ENCODE results near the gene FES. TPM values are rescaled to one million over a fixed set of nuclear protein-coding genes. Genes with fewer than 3 reads are reported as not detected.

Gene FES
- total RNA-seq, 4 donors from 2014 or later, result 4.7 to 37.1 (median 20.5) TPM

DNA sequence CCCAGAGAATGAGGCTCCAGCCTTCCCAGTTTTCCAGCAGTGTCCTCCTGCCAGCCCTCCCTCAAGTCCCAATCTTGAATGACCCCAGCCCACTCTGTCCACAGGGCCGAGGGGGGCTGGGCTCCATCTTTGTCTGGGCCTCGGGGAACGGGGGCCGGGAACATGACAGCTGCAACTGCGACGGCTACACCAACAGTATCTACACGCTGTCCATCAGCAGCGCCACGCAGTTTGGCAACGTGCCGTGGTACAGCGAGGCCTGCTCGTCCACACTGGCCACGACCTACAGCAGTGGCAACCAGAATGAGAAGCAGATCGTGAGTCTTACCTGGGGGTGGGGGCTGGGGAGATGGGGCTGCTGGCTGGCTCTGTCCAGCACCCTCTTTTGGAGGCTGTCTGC lies 5.6 kb upstream of the FES start:
- no peaks in the 10 kb centered on the region for H3K9me3 ChIP-seq
- peaks cover 0 to 69% (median 0%) of the 10 kb centered on the region in 3 donors for H3K36me3 ChIP-seq
- no peak overlapping the region for H3K27ac ChIP-seq
- peaks cover 0 to 15% (median 2%) of the 10 kb centered on the region in 4 donors for H3K4me1 ChIP-seq
- H3K27me3 ChIP-seq, result no peaks in the 10 kb centered on the region
- H3K4me3 ChIP-seq, result no peak overlapping the region
- DNase-seq, result no peak
- TF ChIP-seq POLR2A (IDR thresholded peaks at IDR 0.05), result no peak
- TF ChIP-seq, protein P1, sequence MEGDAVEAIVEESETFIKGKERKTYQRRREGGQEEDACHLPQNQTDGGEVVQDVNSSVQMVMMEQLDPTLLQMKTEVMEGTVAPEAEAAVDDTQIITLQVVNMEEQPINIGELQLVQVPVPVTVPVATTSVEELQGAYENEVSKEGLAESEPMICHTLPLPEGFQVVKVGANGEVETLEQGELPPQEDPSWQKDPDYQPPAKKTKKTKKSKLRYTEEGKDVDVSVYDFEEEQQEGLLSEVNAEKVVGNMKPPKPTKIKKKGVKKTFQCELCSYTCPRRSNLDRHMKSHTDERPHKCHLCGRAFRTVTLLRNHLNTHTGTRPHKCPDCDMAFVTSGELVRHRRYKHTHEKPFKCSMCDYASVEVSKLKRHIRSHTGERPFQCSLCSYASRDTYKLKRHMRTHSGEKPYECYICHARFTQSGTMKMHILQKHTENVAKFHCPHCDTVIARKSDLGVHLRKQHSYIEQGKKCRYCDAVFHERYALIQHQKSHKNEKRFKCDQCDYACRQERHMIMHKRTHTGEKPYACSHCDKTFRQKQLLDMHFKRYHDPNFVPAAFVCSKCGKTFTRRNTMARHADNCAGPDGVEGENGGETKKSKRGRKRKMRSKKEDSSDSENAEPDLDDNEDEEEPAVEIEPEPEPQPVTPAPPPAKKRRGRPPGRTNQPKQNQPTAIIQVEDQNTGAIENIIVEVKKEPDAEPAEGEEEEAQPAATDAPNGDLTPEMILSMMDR (IDR thresholded peaks at IDR 0.05), result no peak

DNA sequence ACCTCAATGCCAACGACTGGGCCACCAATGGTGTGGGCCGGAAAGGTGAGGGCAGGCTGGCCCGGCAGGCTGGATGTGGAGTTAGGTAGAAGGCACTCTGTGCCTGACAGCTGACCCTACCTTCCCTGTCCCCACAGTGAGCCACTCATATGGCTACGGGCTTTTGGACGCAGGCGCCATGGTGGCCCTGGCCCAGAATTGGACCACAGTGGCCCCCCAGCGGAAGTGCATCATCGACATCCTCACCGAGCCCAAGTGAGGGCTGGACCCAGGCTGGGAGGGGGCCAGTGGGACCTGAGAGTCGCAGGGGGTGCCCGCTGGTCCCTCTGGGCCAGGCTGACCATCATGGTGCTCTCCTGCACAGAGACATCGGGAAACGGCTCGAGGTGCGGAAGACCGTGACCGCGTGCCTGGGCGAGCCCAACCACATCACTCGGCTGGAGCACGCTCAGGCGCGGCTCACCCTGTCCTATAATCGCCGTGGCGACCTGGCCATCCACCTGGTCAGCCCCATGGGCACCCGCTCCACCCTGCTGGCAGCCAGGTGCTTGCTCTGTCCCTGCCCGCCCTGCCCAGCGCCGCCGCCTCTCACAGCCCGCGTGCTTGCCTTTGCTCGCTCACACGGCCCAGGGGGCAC lies 4.5 kb upstream of the FES start:
- Histone ChIP-seq H3K9me3 (no peaks in the 10 kb centered on the region), H3K4me3 (no peak overlapping the region), H3K4me1 (peaks cover 7 to 19% (median 9%) of the 10 kb centered on the region in 4 donors), H3K27me3 (no peaks in the 10 kb centered on the region), H3K36me3 (peaks cover 0 to 69% (median 0%) of the 10 kb centered on the region in 3 donors), H3K27ac (no peak overlapping the region)
- peak in 1 of 3 donors; percentile 49 for DNase-seq
- TF ChIP-seq, protein P1 (IDR thresholded peaks at IDR 0.05), result no peak
- no peak for TF ChIP-seq POLR2A (IDR thresholded peaks at IDR 0.05)

DNA sequence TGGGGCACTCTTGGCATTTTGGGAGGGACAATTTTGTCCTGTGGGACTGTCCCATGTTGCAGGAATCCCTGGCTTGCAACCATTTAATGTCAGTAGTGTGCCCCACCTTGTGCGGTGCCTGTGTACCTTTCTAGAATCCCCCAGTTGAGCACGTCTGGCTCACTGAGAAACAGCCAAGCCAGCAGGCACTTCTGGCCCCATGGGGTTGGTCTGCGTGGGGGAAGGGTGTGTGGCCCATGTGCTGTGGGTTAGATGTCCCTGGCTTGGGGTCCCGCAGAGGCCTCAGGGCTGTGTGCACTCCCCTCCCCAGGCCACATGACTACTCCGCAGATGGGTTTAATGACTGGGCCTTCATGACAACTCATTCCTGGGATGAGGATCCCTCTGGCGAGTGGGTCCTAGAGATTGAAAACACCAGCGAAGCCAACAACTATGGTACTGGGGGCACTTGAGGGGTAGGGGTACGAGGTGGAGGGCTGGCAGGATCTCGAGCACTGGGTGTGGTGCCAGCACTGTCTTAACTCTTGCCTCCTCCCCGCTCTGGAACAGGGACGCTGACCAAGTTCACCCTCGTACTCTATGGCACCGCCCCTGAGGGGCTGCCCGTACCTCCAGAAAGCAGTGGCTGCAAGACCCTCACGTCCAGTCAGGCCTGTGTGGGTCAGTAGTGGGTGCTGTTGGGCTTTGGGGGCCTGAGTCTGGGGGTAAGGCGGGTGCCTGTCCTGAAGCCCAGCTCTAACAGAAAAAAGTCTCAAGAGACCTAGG lies 3.7 kb upstream of the FES start:
- no peaks in the 10 kb centered on the region for H3K27me3 ChIP-seq
- H3K36me3 ChIP-seq, result peaks cover 0 to 67% (median 0%) of the 10 kb centered on the region in 3 donors
- H3K9me3 ChIP-seq, result no peaks in the 10 kb centered on the region
- H3K27ac ChIP-seq, result no peak overlapping the region
- H3K4me3 ChIP-seq, result no peak overlapping the region
- peaks cover 7 to 26% (median 16%) of the 10 kb centered on the region in 4 donors for H3K4me1 ChIP-seq
- peak in 1 of 3 donors; percentile 42 for DNase-seq
- no peak for TF ChIP-seq POLR2A (IDR thresholded peaks at IDR 0.05)
- TF ChIP-seq, protein P1 (IDR thresholded peaks at IDR 0.05), result no peak

DNA sequence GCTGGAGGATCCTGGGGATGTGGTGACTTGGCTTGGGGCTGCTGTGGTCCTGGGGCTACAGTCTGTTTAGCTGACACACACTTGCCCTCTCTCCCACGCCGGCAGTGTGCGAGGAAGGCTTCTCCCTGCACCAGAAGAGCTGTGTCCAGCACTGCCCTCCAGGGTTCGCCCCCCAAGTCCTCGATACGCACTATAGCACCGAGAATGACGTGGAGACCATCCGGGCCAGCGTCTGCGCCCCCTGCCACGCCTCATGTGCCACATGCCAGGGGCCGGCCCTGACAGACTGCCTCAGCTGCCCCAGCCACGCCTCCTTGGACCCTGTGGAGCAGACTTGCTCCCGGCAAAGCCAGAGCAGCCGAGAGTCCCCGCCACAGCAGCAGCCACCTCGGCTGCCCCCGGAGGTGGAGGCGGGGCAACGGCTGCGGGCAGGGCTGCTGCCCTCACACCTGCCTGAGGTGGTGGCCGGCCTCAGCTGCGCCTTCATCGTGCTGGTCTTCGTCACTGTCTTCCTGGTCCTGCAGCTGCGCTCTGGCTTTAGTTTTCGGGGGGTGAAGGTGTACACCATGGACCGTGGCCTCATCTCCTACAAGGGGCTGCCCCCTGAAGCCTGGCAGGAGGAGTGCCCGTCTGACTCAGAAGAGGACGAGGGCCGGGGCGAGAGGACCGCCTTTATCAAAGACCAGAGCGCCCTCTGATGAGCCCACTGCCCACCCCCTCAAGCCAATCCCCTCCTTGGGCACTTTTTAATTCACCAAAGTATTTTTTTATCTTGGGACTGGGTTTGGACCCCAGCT lies 2.9 kb upstream of the FES start:
- TF ChIP-seq POLR2A (IDR thresholded peaks at IDR 0.05), result no peak
- TF ChIP-seq, protein P1 (IDR thresholded peaks at IDR 0.05), result no peak
- Histone ChIP-seq H3K9me3 (no peaks in the 10 kb centered on the region), H3K4me1 (peaks cover 7 to 29% (median 18%) of the 10 kb centered on the region in 4 donors), H3K27ac (no peak overlapping the region), H3K27me3 (no peaks in the 10 kb centered on the region), H3K36me3 (peaks cover 0 to 59% (median 0%) of the 10 kb centered on the region in 3 donors), H3K4me3 (no peak overlapping the region)
- DNase-seq, result peak in 1 of 3 donors; percentile 49

DNA sequence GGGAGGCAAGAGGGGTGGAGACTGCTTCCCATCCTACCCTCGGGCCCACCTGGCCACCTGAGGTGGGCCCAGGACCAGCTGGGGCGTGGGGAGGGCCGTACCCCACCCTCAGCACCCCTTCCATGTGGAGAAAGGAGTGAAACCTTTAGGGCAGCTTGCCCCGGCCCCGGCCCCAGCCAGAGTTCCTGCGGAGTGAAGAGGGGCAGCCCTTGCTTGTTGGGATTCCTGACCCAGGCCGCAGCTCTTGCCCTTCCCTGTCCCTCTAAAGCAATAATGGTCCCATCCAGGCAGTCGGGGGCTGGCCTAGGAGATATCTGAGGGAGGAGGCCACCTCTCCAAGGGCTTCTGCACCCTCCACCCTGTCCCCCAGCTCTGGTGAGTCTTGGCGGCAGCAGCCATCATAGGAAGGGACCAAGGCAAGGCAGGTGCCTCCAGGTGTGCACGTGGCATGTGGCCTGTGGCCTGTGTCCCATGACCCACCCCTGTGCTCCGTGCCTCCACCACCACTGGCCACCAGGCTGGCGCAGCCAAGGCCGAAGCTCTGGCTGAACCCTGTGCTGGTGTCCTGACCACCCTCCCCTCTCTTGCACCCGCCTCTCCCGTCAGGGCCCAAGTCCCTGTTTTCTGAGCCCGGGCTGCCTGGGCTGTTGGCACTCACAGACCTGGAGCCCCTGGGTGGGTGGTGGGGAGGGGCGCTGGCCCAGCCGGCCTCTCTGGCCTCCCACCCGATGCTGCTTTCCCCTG lies 2.2 kb upstream of the FES start:
- TF ChIP-seq, protein P1 (IDR thresholded peaks at IDR 0.05), result no peak
- no peak for TF ChIP-seq POLR2A (IDR thresholded peaks at IDR 0.05)
- Histone ChIP-seq H3K9me3 (no peaks in the 10 kb centered on the region), H3K4me3 (no peak overlapping the region), H3K27me3 (no peaks in the 10 kb centered on the region), H3K36me3 (peaks cover 0 to 51% (median 0%) of the 10 kb centered on the region in 3 donors), H3K27ac (peak overlapping the region in 2 of 4 donors; percentile 3 to 90), H3K4me1 (peaks cover 7 to 29% (median 18%) of the 10 kb centered on the region in 4 donors)
- DNase-seq, result peak in 1 of 3 donors; percentile 52

Data from Peyer's patch (tissue), 4 donors.